ENCODE data around the gene MIPOL1.
"Not testable (repeated sequence)": the region's sequence is repeated elsewhere in the genome, so short reads cannot be mapped to it uniquely, and the experiment has no call there.

Gene MIPOL1

DNA sequence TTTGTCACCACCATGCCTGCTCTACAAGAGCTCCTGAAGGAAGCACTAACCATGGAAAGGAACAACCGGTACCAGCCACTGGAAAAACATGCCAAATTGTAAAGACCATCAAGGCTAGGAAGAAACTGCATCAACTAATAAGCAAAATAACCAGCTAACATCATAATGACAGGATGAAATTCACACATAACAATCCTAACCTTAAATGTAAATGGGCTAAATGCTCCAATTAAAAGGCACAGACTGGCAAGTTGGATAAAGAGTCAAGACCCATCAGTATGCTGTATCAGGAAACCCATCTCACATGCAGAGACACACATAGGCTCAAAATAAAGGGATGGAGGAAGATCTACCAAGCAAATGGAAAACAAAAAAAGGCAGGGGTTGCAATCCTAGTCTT lies 97.5 kb downstream of the MIPOL1 start:
- DNase-seq, result not testable (repeated sequence)

DNA sequence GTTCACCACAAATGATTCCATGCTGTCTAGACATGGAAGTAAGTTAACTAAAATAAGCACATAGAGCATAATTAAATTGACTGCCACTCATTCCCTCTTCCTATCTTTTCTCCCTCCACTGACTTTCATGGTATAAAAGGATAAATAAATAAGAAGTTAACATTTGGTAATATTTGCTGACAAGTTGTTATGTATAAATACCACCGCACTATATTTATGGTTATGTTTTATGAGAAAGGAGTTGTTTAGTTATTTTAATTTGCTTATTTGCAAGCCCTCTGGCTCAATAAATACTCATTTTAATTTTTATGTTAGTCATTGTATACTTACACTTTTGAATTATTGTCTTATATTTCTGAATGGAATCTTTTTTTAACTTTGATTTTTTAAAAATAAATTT lies 113.5 kb downstream of the MIPOL1 start:
- no peak for DNase-seq

DNA sequence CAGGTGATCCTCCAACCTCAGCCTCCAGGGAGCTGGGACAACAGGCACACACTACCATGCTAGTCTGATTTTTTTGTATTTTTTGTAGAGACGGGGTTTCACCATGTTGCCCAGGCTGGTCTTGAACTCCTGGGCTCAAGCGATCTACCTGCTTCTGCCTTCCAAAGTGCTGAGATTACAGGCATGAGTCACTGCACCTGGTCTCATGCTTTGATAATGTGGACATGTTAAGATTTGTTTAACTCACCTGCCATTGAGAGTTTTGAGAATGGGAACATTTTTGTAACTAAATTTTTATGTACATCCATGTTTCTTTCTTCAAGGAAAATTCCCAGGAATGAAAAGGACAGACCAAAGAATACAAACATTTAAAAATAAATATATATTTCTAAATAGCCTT lies 121.2 kb downstream of the MIPOL1 start:
- no peak for DNase-seq

DNA sequence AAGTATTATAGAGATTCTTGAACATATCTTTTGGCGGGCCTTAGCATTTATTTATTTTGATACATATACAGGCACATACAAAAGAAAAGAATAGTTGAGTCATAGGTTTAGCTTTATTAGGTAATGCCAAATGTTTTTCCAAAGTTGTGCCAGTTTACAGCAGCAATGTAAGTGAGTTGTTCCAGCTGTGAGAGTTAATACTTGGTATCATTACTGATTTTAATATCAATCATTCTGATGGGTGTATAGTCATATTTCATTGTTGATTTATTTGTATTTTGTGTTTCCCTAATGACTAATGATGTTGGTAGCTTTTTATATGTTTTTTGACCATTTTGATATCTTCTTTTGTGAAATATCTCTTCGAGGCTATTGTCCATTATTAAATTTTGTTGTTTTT lies 122.4 kb downstream of the MIPOL1 start:
- DNase-seq, result no peak

DNA sequence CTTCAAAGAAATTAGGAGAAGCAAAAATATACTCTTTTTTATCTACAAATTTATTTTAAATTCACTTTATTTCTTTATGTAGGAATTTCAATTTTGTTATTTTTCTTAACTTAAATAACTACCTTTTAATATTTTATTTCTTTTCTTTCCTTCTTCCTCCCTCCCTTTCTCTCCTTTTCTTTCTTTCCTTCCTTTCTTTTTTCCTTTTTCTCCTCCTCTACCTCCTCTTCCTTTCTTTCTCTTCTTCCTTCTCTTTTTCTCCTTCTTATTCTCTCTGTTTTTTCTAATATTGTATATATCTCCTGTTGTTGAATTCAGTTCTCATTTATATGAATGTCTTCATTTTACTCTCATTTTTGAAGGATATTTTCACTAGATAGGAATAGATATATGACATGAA lies 127.6 kb downstream of the MIPOL1 start:
- no peak for DNase-seq

DNA sequence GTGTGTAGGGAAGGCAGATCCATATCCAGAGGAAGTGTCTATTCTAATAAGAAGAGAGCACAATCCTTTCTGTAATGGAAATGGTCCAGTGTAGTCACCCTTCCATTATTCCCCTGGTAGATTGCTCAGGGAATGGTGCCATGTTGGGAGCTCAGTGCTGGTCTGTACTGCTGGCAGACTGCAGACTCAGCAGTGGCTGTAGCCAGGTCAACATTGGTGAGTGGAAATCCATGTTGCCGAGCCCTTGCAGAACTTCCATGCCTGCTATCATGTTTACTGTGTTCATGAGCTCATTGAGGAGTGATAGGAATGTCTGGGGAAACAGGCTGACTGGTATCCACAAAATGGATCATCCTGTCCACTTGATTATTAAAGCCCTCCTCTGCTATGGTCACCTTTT lies 128.7 kb downstream of the MIPOL1 start:
- DNase-seq, result no peak

DNA sequence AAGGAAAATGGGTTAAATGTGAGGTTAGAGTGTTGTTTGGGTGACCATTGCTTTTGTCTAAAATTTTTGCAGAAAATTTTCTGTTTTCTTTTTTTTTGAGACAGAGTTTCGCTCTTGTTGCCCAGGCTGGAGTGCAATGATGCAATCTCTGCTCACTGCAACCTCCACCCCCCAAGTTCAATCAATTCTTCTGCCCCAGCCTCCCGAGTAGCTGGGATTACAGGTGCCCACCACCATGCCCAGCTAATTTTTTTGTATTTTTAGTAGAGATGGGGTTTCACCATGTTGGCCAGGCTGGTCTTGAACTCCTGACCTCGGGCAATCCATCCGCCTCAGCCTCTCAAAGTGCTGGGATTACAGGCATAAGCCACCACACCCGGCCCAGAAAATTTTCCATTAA lies 130.2 kb downstream of the MIPOL1 start:
- DNase-seq, result not testable (repeated sequence)

DNA sequence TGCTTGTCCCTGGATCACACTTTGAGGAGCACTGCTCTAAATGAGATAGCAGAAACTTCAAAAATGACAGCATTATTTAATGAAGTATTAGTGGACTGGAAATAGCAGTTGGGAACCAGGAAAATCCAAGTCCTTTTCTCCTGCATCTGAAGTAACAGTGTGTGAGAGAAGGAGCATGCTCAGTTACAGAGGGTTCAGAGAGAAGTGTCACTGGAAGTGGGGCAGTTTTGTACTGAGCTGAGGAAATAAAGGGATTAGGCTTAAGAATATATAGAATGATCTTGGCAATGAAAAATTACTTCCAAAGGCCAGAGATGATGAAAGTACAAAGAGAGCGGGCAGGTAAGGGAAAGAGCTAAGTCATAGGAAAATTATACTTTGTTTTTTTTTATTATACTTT lies 130.9 kb downstream of the MIPOL1 start:
- no peak for DNase-seq

DNA sequence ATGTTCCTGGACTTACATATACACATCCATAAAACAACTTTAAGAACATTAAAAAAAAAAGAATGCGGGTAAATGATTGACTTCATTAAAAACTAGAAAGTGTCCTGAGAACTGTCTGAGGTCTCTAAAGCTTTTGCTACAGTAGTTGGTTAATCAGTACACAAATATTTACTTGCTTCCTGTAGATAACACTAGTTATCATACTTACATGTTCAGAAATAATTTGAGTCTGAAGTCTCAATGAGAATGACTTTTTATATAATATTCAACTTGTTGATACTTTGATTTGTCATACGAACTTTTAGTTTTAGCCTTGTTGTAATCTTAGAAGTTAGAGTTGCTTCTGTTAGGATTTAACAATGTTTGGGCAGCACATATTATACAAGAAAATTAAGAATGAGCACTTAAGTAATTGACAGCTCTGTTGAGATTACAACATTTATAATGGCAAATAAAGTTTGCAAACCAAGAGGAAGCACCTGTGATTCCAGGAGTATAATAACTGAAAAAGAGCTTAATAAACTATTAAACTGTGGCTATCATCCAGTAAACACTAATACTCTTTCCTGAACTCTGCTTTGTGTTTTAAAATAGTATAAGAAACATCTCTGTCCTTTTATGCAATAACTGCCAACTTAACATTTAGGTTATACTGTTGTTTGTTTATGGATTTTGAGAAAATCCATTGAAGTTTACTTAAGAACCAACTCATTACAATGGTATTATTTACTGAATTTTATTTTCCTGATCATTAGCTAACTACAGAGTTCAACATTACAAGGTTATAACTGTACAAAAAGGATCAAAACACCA lies 131.7 kb downstream of the MIPOL1 start:
- DNase-seq, result no peak

DNA sequence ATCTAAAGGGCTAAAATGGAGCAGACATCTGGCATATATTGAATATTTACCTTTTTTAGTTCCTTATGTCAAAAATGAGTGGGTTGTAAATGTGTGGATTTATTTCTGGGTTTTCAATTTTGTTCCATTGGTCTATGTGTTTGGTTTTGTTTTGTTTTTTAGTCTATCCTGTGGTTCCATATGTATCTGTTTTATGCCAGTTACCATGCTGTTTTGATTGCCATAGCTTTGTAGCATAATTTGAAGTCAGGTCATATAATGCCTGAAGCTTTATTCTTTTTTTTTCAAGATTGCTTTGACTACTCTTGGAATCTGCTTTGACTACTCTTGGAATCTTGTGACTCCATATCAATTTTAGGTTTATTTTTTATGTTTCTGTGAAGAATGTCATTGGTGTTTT lies 133.2 kb downstream of the MIPOL1 start:
- DNase-seq, result no peak

DNA sequence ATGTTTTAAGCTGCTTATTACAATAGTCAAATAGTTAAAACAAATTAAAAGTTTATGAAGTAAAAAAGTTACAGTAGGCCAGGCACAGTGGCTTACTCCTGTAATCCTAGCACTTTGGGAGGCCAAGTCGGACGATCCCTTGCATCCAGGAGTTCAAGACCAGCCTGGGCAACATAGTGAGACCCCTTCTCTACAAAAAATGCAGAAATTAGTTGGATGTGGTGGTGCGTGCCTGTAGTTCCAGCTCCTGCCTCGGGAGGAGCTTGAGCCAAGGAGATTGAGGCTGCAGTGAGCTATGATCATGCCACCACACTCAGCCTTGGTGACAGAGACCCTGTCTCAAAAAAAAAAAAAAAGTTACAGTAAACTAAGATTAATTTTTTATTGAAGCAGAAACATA lies 142.6 kb downstream of the MIPOL1 start:
- no peak for DNase-seq

DNA sequence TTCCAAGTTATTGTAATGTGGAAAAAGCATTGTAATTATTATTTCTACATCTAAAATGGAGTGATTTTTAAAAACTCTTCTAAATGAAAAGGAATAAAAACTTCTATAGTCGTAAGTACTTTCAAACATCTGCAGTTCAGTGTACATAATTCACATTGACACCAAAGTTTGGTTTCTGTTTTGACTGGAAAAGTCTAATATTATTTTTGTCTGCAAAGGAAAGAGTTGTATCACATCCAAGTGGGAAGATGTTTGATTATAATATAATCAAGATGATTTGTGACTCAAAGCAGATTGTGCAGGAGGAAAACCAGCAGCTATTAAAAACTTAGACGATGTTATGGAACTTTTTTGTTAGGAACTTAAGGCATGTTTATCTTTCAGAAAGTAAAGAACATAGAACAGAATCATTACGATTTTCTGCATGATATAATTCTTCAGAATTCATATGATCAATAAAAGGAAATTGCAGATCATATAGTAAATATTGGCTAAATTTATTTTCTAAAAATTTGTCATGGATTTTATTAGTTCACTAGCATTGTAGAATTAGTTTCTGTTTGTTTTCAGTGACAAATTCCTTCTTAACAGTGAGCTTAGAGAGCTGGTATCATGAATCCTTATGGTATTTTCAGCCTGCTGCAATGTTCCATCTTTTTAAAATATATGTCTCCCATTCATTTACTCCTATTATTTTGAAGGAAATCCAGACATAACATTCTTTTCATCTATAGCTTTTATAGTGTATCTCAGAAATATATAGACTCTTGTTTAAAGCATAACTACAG lies 145.8 kb downstream of the MIPOL1 start:
- DNase-seq, result no peak

DNA sequence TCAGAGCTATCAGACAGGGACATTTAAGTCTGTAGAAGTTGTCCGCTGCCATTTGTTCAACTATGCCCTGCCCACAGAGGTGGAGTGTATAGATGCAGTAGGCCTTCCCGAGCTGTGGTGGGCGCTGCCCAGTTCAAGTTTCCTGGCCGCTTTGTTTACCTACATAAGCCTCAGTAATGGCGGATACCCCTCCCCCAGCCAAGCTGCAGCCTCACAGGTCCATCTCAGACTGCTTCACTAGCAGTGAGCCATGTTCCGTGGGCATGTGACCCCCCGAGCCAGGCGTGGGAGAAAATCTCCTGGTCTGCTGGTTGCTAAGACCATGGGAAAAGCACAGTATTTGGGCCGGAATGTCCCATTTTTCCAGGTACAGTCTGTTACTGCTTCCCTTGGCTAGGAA lies 165.9 kb downstream of the MIPOL1 start:
- no peak for DNase-seq

DNA sequence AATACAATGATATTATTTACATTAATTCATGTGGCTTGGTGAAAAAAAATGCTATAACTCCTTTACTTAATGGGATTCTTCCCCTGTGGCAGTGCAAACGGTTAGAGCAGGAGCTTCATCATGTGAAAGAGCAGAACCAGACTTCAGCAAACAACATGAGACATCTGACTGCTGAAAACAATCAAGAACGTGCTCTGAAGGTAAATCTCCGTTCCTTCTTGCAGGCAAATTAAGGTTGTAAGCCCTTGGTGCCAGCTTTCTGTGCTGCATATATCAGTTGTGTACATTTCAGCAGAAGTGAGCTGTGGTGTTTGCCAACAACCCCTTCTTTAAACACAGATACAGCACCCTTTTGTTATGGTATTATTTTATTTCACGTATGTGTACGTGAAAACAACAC lies 171.7 kb downstream of the MIPOL1 start:
- DNase-seq, result no peak

DNA sequence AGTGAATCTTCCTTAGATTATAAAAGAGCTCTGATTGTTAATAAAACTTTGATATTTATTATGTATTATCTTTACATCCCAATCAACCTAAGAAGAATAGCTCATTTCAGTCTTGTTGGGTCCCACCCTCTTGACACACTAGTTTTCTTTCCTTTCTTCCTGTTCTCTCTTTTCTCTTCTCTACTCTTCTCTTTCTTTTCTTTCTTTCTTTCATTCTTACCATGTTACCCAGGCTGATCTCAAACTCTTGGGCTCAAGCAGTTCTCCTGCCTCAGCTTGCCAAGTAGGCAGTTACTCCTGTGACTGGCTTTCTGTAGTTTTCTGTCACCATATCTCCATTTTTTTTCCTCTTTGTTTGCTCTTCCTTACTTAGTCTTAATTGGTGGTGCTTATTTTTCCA lies 177.8 kb downstream of the MIPOL1 start:
- DNase-seq, result no peak

DNA sequence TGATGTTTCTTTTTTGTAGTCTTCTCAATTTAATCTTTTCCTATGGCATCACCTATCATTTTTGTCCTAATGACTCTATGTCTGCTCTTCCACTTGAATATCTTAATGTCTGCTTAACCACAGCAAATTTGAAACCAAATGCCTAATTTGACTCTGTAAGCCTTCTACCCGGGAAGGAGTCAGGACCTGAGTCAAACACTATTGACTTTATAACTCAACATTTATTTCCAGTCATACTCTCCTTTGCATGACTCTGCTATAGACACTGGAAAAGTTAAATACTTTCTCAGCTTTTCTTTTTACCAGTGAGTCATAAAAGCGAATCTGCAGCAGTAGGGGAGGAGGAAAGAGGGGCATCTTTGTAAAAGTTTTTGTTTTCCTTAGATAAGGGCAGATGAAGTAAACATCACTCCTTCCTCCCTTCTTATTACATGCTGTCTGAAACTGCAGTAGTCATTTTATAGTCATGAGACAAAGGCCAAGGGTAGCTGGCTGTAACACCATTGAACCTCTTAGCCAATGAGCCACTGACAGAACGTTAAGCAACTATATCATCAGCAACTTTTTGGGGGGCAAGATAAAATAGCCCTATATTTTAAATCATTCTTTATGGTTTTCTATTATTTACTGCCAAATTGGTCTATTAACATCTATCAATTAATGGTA lies 179.3 kb downstream of the MIPOL1 start:
- DNase-seq, result no peak

DNA sequence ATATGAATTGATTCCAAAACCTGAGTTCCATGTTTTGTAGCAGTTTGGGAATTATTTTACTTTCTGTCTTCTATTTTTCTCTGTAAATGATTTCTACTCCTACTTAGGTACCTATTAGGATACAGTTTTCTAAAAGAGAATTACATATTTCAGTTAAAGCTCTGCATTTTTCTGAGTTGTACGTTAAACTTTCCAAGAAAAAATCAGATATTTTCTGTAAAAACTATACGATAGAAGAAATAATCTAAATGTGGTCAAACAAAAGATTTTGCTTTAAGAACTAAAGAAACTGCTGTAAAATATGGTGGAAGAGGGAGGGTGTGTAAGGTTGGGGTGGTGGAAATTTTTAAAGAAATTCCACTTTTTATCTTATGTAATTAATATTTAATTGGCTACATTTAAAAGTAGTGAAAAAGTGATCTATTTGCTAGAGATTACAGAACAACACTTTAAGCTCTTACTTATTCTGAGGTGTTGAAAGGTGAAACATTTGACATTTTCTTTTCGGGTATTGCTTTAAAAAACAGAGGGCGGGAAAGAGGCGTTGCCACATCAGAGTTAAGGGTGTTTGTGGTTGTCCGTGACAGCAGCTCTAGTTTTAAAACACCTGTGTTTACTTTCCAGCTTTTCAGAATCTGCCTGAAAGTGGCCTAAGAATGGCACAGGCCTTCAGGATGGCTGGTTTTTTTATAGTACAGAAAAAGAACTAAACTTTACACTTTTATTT lies 187.3 kb downstream of the MIPOL1 start:
- DNase-seq, result no peak

DNA sequence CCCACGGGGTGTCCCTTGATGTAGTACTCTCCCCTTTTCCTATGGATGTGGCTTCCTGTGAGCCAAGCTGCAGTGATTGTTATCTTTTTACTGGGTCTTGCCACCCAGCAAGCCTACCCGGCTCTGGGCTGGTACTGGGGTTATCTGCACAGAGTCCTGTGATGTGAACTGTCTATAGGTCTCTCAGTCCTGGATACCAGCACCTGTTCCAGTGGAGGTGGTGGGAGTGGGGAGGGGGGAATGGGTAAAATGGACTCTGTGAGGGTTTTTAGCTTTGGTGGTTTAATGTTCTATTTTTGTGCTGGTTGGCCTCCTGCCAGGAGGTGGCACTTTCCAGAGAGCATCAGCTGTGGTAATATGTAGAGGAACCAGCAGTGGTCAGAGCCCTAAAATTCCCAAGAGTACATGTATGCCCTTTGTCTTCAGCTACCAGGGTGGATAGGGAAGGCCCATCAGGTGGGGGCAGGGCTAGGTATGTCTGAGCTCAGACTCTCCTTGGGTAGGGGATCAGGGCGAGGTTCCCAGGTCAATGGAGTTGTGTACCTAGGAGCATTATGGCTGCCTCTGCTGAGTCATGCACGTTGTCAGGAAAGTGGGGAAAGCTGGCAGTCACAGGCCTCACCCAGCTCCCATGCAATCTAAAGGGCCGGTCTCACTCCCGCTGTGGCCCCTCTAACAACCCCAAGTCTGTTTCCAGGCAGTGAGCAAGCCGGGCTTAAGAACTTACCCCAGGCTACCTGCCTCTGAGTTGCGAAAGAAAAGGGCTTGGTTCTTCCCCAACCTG lies 199.6 kb downstream of the MIPOL1 start:
- not testable (repeated sequence) for DNase-seq

DNA sequence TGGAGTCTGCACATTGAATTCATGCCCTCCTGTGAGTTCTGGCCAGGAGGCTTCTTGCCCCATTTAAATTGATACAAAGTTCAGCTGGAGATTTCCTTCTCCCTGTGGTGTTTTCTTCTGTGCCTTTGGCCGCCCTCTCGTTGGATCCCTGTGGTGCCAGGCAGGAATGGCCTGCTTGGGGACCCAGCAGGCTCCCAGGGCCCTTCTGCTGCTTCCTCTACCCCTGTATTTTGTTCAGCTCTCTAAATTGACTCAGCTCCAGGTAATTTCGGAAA lies 200.1 kb downstream of the MIPOL1 start:
- DNase-seq, result no peak

DNA sequence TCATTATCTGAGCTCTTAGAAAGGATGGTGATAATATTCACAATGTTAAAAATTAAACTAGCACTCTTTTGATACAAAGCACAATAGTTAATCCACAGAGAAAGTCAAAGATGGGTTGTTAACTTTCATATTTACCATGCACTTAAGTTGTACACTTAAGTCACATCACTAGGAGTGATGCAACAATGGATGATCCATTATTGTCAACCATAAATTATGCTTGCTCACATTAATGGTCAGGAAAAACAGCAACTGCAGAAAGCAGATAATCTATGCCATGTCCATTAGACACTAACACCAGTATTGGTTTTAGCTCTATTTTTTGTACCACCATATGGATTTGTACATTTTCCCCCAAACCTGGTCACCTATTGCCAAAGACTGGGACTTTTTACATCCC lies 201.8 kb downstream of the MIPOL1 start:
- no peak for DNase-seq

DNA sequence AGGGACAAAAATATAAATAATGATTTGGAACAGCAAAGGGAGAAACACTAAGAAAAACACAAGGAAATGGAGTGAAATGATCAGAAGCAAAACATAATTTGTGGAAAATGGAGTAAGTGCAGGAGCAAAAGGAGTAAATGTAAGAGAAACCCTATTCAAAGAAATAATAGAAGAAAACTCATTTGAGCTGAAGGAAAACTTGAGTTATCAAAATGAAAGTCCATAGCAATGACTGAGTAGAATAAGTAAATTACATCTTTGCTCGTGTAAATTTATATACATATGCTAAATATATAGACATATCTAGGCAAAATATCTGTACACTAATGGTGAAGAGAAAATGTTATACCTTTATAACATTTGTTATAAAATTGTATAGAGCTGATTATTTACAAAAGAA lies 203.4 kb downstream of the MIPOL1 start:
- DNase-seq, result no peak

DNA sequence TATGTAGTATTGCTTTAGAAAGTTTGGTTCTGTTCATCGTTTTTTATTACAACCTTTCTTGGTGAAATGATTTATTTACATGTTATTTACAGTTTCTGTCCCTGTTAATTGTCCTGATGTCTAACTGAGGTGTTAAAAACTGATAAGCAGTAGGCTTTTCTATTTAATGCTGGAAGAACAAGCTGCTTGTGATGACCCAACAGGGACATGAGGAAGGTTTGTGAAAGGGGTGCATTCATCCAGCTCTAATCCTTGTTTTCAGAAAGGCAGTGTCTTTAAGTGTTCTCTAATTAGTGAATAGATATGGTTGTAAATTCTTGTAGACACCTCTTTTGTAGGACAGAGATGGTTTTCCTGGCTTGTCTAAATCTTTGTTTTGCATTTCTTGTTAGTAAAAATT lies 205.9 kb downstream of the MIPOL1 start:
- no peak for DNase-seq

DNA sequence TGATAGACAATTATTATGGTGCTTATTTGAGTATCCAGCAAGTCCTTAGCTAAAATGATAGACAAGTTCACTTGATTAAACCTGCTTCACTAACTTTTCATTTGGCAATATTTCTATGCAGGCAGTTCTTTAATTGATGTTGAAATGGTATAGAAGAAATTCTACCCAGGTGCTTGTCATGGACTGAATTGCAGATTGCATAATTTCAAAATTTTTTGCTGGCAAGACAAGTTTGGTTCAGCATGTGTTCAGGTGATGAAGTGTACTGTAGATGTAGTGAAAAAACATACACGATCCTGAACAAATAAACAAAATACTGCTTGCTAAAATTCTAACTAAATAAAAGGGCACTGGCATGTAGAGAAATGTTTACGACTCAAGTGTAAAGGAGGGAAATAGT lies 208.4 kb downstream of the MIPOL1 start:
- no peak for DNase-seq
